ENCODE results near the gene SCN4B.

GRCh38 chr11:118117790-118118601 lies 34.6 kb downstream of the SCN4B start:
- TF ChIP-seq EZH2 (IDR thresholded peaks at IDR 0.05) = no peak
- TF ChIP-seq POLR2AphosphoS5 (IDR thresholded peaks at IDR 0.05; ENCODE audit: borderline replicate concordance, low read depth, low read length) = no peak
